ENCODE data around the gene IL12RB1. TPM values are rescaled to one million over a fixed set of nuclear protein-coding genes. Genes with fewer than 3 reads are reported as not detected.

The IL12RB1 gene
- total and polyA plus RNA-seq, 10 of the 15 experiments (the other 5 are each of a cell fraction or from before 2014, with no cell fraction given) = 2.8 to 29.9 (median 17.6) TPM

- H3K9ac ChIP-seq (ENCODE audit: control insufficient read depth, insufficient read depth, low read length) = no peak overlapping the region
- POLR2A ChIA-PET = interaction anchor here (1.0 kb wide), 1 partner anchor 12 kb away, joined by 3 read pairs; no protein-coding TSS in a partner anchor
- TF ChIP-seq POLR2A (IDR thresholded peaks at IDR 0.05; ENCODE audit: low read depth, low read length) (no peak), CTCF (IDR thresholded peaks at IDR 0.05 in 2 of 3, conservative IDR thresholded peaks at IDR 0.05 in 1 of 3; ENCODE audit: control insufficient read depth in 2 of 3, extremely low read depth in 1 of 3, insufficient read depth in 1 of 3, low read depth in 3 of 3, low read length in 3 of 3) (peak; percentile 88 to 93 (median 91)), BCL3 (IDR thresholded peaks at IDR 0.05; ENCODE audit: borderline replicate concordance, insufficient read depth, low read depth, low read length, poor library complexity, severe bottlenecking) (no peak), PRDM15 (CRISPR knock-in tag; IDR thresholded peaks at IDR 0.05) (no peak), BHLHE40 (IDR thresholded peaks at IDR 0.05; ENCODE audit: borderline replicate concordance in 1 of 2, low read depth in 2 of 2, low read length in 1 of 2) (peak in 1 of 2 experiments; percentile 20; a peak in 1 of 4 replicates), SPI1 (IDR thresholded peaks at IDR 0.05; ENCODE audit: borderline replicate concordance, insufficient read depth, low read depth, low read length) (peak; percentile 65; the same call in 1 of the 2 replicates), SMAD1 (IDR thresholded peaks at IDR 0.05; ENCODE audit: low read depth, partially characterized antibody) (no peak), RUNX3 (IDR thresholded peaks at IDR 0.05; ENCODE audit: low read length) (no peak), PAX5 (IDR thresholded peaks at IDR 0.05; ENCODE audit: borderline replicate concordance, low read depth, low read length) (no peak), EP300 (IDR thresholded peaks at IDR 0.05; ENCODE audit: borderline replicate concordance in 1 of 2, control insufficient read depth in 1 of 2, low read depth in 2 of 2, low read length in 2 of 2) (no peak), IRF4 (IDR thresholded peaks at IDR 0.05; ENCODE audit: low read depth, low read length) (0 out of 2 replicates have a peak, but pooled peaks have one; percentile 17), POU2F2 (IDR thresholded peaks at IDR 0.05; ENCODE audit: borderline replicate concordance, low read depth, low read length) (no peak), SMC3 (IDR thresholded peaks at IDR 0.05; ENCODE audit: borderline replicate concordance, low read length) (peak; percentile 77), RAD21 (IDR thresholded peaks at IDR 0.05; ENCODE audit: insufficient read depth, low read depth, low read length) (peak; percentile 84), MTA2 (IDR thresholded peaks at IDR 0.05; ENCODE audit: low read depth) (no peak), SMARCA5 (IDR thresholded peaks at IDR 0.05) (peak; percentile 81; the same call in 1 of the 2 replicates)
Measured at GRCh38 chr19:18112989-18113478, 26.3 kb upstream of the IL12RB1 start.

More at GRCh38 chr19:18112989-18113478, 26.3 kb upstream of the IL12RB1 start:
- Histone ChIP-seq H3K4me3 (no peak overlapping the region), H3K4me1 (ENCODE audit: control insufficient read depth, insufficient read depth, low read length) (peaks cover 29% of the 10 kb centered on the region), H3K27ac (ENCODE audit: control insufficient read depth, insufficient read depth) (peak overlapping the region; percentile 48; the same call in 1 of the 2 replicates), H3K4me2 (ENCODE audit: control insufficient read depth, insufficient read depth) (no peak overlapping the region), H4K20me1 (ENCODE audit: control insufficient read depth, insufficient read depth) (no peaks in the 10 kb centered on the region), H2AFZ (ENCODE audit: control insufficient read depth, low read depth, low read length) (no peak overlapping the region), H3K79me2 (ENCODE audit: control insufficient read depth, insufficient read depth, low read length) (peaks cover 3% of the 10 kb centered on the region), H3K9me3 (replicated peaks; ENCODE audit: control insufficient read depth, insufficient read depth, low read length) (no peaks in the 10 kb centered on the region), H3K36me3 (ENCODE audit: control insufficient read depth in 2 of 2, insufficient read depth in 2 of 2, low read length in 1 of 2) (peaks cover 3 to 22% of the 10 kb centered on the region in 2 experiments), H3K27me3 (replicated peaks in 1 of 2; ENCODE audit: control insufficient read depth in 2 of 2, insufficient read depth in 2 of 2, low read length in 1 of 2) (no peaks in the 10 kb centered on the region)
- SMC1A ChIA-PET (ENCODE audit: uncharacterized antibody, unreplicated experiment) = interaction anchor here (0.8 to 1.2 kb wide), 7 partner anchors 26 to 92 kb away, joined by 3 to 5 read pairs (median 4); partner anchors contain the start of genes IL12RB1 and PIK3R2
- CTCF ChIA-PET = interaction anchor here (0.6 to 6.3 kb wide), 33 partner anchors 9 to 625 kb away, joined by 3 to 48 read pairs (median 4); partner anchors contain the start of genes ARRDC2, LSM4, MAST3 and MPV17L2
- RAD21 ChIA-PET (ENCODE audit: unreplicated experiment) = interaction anchor here (0.7 to 2.3 kb wide), 12 partner anchors 9 to 302 kb away, joined by 3 to 13 read pairs (median 3); partner anchors contain the start of genes MPV17L2 and RAB3A
- BruUV-seq (replicated peaks) = no TSS peak
- ATAC-seq = peak; percentile 76
- intact Hi-C loops (cut with micrococcal nuclease; ENCODE audit: unreplicated experiment) (loop anchor here (1.0 kb wide), 3 partner anchors 39 to 138 kb away; no protein-coding TSS in a partner anchor), in situ Hi-C loops (cut with MboI) (no loop called here)
- peak; percentile 71 for FAIRE-seq
- 31% methylated on average over 9 of the region's 9 CpGs for WGBS (ENCODE audit: insufficient coverage, insufficient replicate concordance, low lambda C conversion rate, missing lambda C conversion rate)
- DNase-seq (ENCODE audit: low read depth, low spot score) = no peak

All from GM12878 (cell line).